ENCODE data around the gene TFEB.

Gene TFEB

GRCh38 chr6:41732591-41733359, 2.6 kb downstream of the TFEB start:
- no peak for DNase-seq (ENCODE audit: low read depth)
- peak overlapping the region; percentile 78 for H3K4me3 ChIP-seq (ENCODE audit: control insufficient read depth, low read depth, low read length)
- no peak for TF ChIP-seq CTCF (IDR thresholded peaks at IDR 0.05; ENCODE audit: control insufficient read depth, insufficient read depth, low read depth, low read length, missing control alignments)

DNA sequence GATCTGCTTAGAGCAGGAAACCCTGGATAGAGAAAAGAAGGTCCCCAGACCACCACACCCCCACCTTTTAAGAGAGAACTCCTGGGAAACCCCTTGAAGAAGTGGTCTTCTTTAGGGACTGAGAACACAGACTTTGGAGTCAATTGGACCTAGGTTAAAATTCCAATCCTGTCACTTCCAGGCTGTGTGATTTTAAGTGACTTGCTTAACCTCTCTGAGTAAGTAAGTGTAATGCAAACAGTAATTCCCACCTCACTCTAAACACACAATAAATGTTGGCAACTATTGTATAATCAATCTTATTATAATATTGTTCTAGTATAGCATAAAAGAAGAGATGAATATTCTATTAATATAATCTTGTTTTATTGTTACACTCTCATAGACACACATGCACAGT, 3.3 kb downstream of the TFEB start:
- no peak for DNase-seq (ENCODE audit: low read depth)
- H3K4me3 ChIP-seq (ENCODE audit: control insufficient read depth, low read depth, low read length), result no peak overlapping the region
- no peak for TF ChIP-seq CTCF (IDR thresholded peaks at IDR 0.05; ENCODE audit: control insufficient read depth, insufficient read depth, low read depth, low read length, missing control alignments)

GRCh38 chr6:41731561-41732086, 3.8 kb downstream of the TFEB start:
- no peak for DNase-seq (ENCODE audit: low read depth)
- no peak overlapping the region for H3K4me3 ChIP-seq (ENCODE audit: control insufficient read depth, low read depth, low read length)
- no peak for TF ChIP-seq CTCF (IDR thresholded peaks at IDR 0.05; ENCODE audit: control insufficient read depth, insufficient read depth, low read depth, low read length, missing control alignments)

DNA sequence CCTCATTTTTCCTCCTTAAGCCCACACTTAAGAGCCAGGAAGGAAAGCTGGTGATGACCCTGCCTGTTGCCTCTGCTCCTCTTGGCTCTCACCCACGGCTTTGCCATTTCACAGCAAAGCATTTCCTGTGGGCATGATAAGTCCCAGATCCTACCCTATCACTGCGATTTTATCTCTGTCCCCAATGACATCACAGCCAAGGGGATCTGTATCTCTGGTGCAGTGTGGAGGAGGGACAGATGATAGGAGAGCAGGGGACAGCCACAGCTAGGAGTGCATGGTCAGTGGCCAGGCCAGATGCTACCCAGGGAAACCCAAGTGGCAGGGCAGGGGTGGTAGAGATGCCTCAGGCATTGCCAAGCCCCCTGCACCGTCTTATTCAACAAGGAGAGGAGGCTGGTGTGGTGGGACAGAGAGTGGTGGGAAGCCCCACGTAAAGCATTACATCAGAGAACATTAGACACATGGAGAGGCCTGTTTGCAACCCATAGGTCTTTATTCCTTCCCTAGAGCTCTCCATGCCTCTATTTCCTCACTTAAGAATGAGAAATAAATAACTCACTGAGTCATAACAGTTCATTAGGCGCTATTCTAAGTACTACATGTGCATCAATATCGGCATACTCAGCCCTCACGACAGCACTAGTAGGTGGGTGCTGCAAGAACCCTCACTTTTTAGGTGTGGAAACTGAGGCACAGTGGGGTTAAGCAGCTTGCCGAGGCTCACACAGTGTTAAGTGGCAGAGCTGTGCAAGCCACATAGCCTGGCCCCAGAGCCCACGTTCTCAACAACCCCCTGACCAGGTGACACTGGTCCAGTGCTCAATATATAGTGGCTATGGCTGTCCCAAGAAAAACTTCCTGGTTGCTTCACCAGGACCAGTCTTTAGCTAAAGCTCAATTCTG, 4.6 kb downstream of the TFEB start:
- no peak overlapping the region for H3K4me3 ChIP-seq (ENCODE audit: control insufficient read depth, low read depth, low read length)
- TF ChIP-seq CTCF (IDR thresholded peaks at IDR 0.05; ENCODE audit: control insufficient read depth, insufficient read depth, low read depth, low read length, missing control alignments), result no peak
- no peak for DNase-seq (ENCODE audit: low read depth)

DNA sequence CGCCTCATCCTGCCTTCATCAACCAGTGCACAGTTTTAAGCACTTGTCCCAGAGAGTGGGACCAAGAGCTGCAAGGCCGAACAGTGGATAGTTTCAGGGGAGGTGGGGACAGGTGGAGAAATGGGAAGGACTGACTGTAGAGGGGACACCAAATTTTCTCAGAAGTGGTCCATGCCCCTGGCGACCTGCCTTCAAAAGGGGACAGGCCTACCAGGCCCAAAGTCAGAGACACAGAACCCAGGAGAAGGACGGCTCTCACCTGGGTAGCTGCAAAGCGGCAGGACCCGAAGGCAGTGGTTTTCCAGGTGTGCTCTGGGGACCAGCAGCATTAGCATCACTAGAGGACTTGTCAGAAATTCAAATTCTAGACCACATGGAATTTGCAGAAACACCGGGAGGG, 5.8 kb downstream of the TFEB start:
- H3K4me3 ChIP-seq (ENCODE audit: control insufficient read depth, low read depth, low read length), result no peak overlapping the region
- TF ChIP-seq CTCF (IDR thresholded peaks at IDR 0.05; ENCODE audit: control insufficient read depth, insufficient read depth, low read depth, low read length, missing control alignments), result no peak
- no peak for DNase-seq (ENCODE audit: low read depth)

DNA sequence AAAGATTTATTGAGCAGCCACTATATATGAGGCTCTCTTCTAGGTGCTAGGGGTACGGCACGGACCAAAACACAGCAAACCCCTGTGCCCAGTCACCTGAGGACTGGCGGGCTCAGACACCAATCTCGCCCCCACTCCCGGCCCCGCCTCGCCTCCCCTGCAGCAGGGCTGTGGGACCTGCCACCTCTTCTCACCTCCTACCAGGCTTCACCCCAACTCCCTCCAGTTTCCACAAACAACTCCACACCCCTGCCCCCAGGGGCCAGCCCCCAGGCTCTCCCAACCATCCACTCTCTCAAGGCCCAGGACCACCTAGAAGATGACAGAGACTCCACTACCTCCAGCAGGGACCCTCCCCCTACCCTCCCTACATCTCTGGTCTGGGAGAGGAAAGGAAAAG, 6.5 kb downstream of the TFEB start:
- no peak for DNase-seq (ENCODE audit: low read depth)
- H3K4me3 ChIP-seq (ENCODE audit: control insufficient read depth, low read depth, low read length), result no peak overlapping the region
- TF ChIP-seq CTCF (IDR thresholded peaks at IDR 0.05; ENCODE audit: control insufficient read depth, insufficient read depth, low read depth, low read length, missing control alignments), result no peak

Measured in AG09309 (cell line).